HG02943 (cell line): ENCODE measurements around the gene TFDP2.
"Not testable (repeated sequence)": the region's sequence is repeated elsewhere in the genome, so short reads cannot be mapped to it uniquely, and the experiment has no call there.

Experiments
- ATAC-seq: cut with Tn5 transposase; IDR thresholded peaks from one replicate; pipeline ENCODE4 v1.9.1; 2021; ENCODE audit warnings: mild to moderate bottlenecking, low read depth, moderate library complexity; ENCODE audit not compliant: unreplicated experiment

Gene TFDP2

GRCh38 chr3:142148792-142149672 lies at the start of gene TFDP2:
TFDP2 (minus strand) TSS chr3:142149544; CDS start chr3:142101749, 47,795 bp downstream.
- peak; percentile 99 for ATAC-seq

GRCh38 chr3:142188846-142189245 lies 39.5 kb upstream of the TFDP2 start:
- no peak for ATAC-seq

GRCh38 chr3:142180761-142181362 lies 31.5 kb upstream of the TFDP2 start:
- ATAC-seq, result no peak

GRCh38 chr3:142175478-142175877 lies 26.1 kb upstream of the TFDP2 start:
- no peak for ATAC-seq

GRCh38 chr3:142174559-142174958 lies 25.2 kb upstream of the TFDP2 start:
- ATAC-seq, result no peak

GRCh38 chr3:142168514-142168913 lies 19.2 kb upstream of the TFDP2 start:
- no peak for ATAC-seq

GRCh38 chr3:142165194-142165593 lies 15.8 kb upstream of the TFDP2 start:
- ATAC-seq, result no peak

- no peak for ATAC-seq
Measured at GRCh38 chr3:142159083-142159740, 9.9 kb upstream of the TFDP2 start.

- no peak for ATAC-seq
Measured at GRCh38 chr3:142154186-142154585, 4.8 kb upstream of the TFDP2 start.

- no peak for ATAC-seq
Measured at GRCh38 chr3:142152384-142152783, 3.0 kb upstream of the TFDP2 start.

- no peak for ATAC-seq
Measured at GRCh38 chr3:142151828-142152227, 2.5 kb upstream of the TFDP2 start.

- ATAC-seq, result no peak
Measured at GRCh38 chr3:142151240-142151639, 1.9 kb upstream of the TFDP2 start.

GRCh38 chr3:142150271-142150670 lies 927 bp upstream of the TFDP2 start:
- no peak for ATAC-seq

- ATAC-seq, result no peak
Measured at GRCh38 chr3:142149673-142149992, 289 bp upstream of the TFDP2 start.

GRCh38 chr3:142148044-142148791 lies 1.1 kb downstream of the TFDP2 start:
- no peak for ATAC-seq

GRCh38 chr3:142144587-142144986 lies 4.8 kb downstream of the TFDP2 start:
- not testable (repeated sequence) for ATAC-seq

- ATAC-seq, result not testable (repeated sequence)
Measured at GRCh38 chr3:142140608-142141285, 8.6 kb downstream of the TFDP2 start.

- ATAC-seq, result not testable (repeated sequence)
Measured at GRCh38 chr3:142137089-142137488, 12.3 kb downstream of the TFDP2 start.

- no peak for ATAC-seq
Measured at GRCh38 chr3:142134799-142135325, 14.5 kb downstream of the TFDP2 start.
